Cardiac muscle cell (in vitro differentiated cells and primary cell): Measurements from ENCODE around the gene RARB. TPM values are rescaled to one million over a fixed set of nuclear protein-coding genes. Genes with fewer than 3 reads are reported as not detected.

Experiments used
- DNase-seq, 2 donors: peaks; one replicate each; pipeline versions ENCODE4 v3.0.0 to v3.0.0-alpha.2; 2010 to 2017; ENCODE audit warnings: low read depth in 1 of 2, low spot score in 1 of 2
- H3K27ac ChIP-seq: fragments of 200-600 bp; sonication (generic); 2 replicates; pipeline ENCODE4 v1.5.1; 2016
- H3K27me3 ChIP-seq: fragments of 200-600 bp; sonication (generic); 2 replicates; pipeline ENCODE4 v1.6.0; 2016; ENCODE audit warnings: control low read depth
- H3K36me3 ChIP-seq: fragments of 200-600 bp; sonication (generic); 2 replicates; pipeline ENCODE4 v1.5.1; 2016; ENCODE audit warnings: control low read depth
- H3K4me1 ChIP-seq: fragments of 200-600 bp; sonication (generic); 2 replicates; pipeline ENCODE4 v1.8.1; 2017; ENCODE audit warnings: low read depth, mild to moderate bottlenecking, mixed run types
- H3K4me3 ChIP-seq: fragments of 200-600 bp; sonication (generic); 2 replicates; pipeline ENCODE4 v1.5.1; 2016; ENCODE audit warnings: mild to moderate bottlenecking
- H3K9me3 ChIP-seq: fragments of 200-600 bp; sonication (generic); 2 replicates; pipeline ENCODE4 v1.5.1; 2017; ENCODE audit warnings: low read depth, mild to moderate bottlenecking, control low read depth
- CTCF ChIP-seq: IDR thresholded peaks from 2 replicates; pipeline ENCODE4 v1.5.1; 2012; ENCODE audit warnings: low read depth, mild to moderate bottlenecking, low read length
- polyA plus RNA-seq: library from polyadenylated mRNA; unstranded; fragments of >200 nt; fragmentation: Nextera tagmentation; extraction: Ambion mirVana; gene quantifications from 2 replicates; pipeline ENCODE4 v1.2.1, GENCODE V29; 2016
- total RNA-seq: library from RNA; depleted of rRNA; stranded (reverse); fragments of >200 nt; gene quantifications from 2 replicates; pipeline ENCODE4 v1.2.3, GENCODE V29; 2016

Gene RARB
- total and polyA plus RNA-seq, 2 experiments from 2014 or later, result 22.4 to 27.2 TPM

GRCh38 chr3:25421747-25422146 lies 6.3 kb upstream of the RARB start:
- DNase-seq, result no peak
- no peaks in the 10 kb centered on the region for H3K27me3 ChIP-seq
- H3K27ac ChIP-seq, result no peak overlapping the region
- no peak overlapping the region for H3K4me3 ChIP-seq
- TF ChIP-seq CTCF, result no peak
- peaks cover 20% of the 10 kb centered on the region for H3K4me1 ChIP-seq
- no peaks in the 10 kb centered on the region for H3K9me3 ChIP-seq
- H3K36me3 ChIP-seq, result no peaks in the 10 kb centered on the region

GRCh38 chr3:25423780-25424588 lies 4.1 kb upstream of the RARB start:
- no peaks in the 10 kb centered on the region for H3K9me3 ChIP-seq
- no peaks in the 10 kb centered on the region for H3K27me3 ChIP-seq
- no peak for TF ChIP-seq CTCF
- peaks cover 22% of the 10 kb centered on the region for H3K4me1 ChIP-seq
- no peak overlapping the region for H3K27ac ChIP-seq
- H3K36me3 ChIP-seq, result no peaks in the 10 kb centered on the region
- no peak overlapping the region for H3K4me3 ChIP-seq
- DNase-seq, result peak in 1 of 2 donors; percentile 64

- Histone ChIP-seq H3K9me3 (no peaks in the 10 kb centered on the region), H3K4me1 (peaks cover 22% of the 10 kb centered on the region), H3K4me3 (no peak overlapping the region), H3K27me3 (no peaks in the 10 kb centered on the region), H3K27ac (no peak overlapping the region), H3K36me3 (no peaks in the 10 kb centered on the region)
- TF ChIP-seq CTCF, result no peak
- DNase-seq, result no peak
Measured at GRCh38 chr3:25424614-25425013, 3.4 kb upstream of the RARB start.

- Histone ChIP-seq H3K4me1 (peaks cover 22% of the 10 kb centered on the region), H3K36me3 (no peaks in the 10 kb centered on the region), H3K4me3 (no peak overlapping the region), H3K9me3 (no peaks in the 10 kb centered on the region), H3K27me3 (no peaks in the 10 kb centered on the region), H3K27ac (peak overlapping the region; percentile 99)
- peak in 1 of 2 donors; percentile 90 for DNase-seq
- TF ChIP-seq CTCF, result no peak
Measured at GRCh38 chr3:25426408-25426807, 1.7 kb upstream of the RARB start.

- peak overlapping the region; percentile 81 for H3K4me3 ChIP-seq
- peak in 1 of 2 donors; percentile 46 for DNase-seq
- no peaks in the 10 kb centered on the region for H3K36me3 ChIP-seq
- peak overlapping the region; percentile 99 for H3K27ac ChIP-seq
- peaks cover 29% of the 10 kb centered on the region for H3K4me1 ChIP-seq
- no peak for TF ChIP-seq CTCF
- no peaks in the 10 kb centered on the region for H3K27me3 ChIP-seq
- H3K9me3 ChIP-seq, result no peaks in the 10 kb centered on the region
Measured at GRCh38 chr3:25427155-25427554, 908 bp upstream of the RARB start.
